NOMO-1 treated with dmso at 0.1 percent for 144 hours (cell line): Measurements from ENCODE around the gene BICDL2.

Experiments
- DNase-seq: peaks from one replicate; lab custom pipeline; 2025; ENCODE audit not compliant: unreplicated experiment; lab: John Stamatoyannopoulos, UW

Gene BICDL2

GRCh38 chr16:3013491-3013951 is 23.2 kb downstream of the BICDL2 start:
- DNase-seq: no peak

- no peak for DNase-seq
Observed at GRCh38 chr16:3012828-3013420, 23.8 kb downstream of the BICDL2 start, which contains the start of gene CLDN9. Gene CLDN9 (plus strand): TSS chr16:3012923. CDS start chr16:3013363, 440 bp downstream.

- DNase-seq: no peak
Observed at GRCh38 chr16:3012246-3012645, 24.5 kb downstream of the BICDL2 start.

GRCh38 chr16:3010510-3010909 is 26.2 kb downstream of the BICDL2 start:
- DNase-seq: no peak

- no peak for DNase-seq
Observed at GRCh38 chr16:3009568-3010390, 27.0 kb downstream of the BICDL2 start.

GRCh38 chr16:3008690-3009037 is 28.1 kb downstream of the BICDL2 start:
- DNase-seq: no peak

GRCh38 chr16:3007957-3008689 is 28.6 kb downstream of the BICDL2 start:
- DNase-seq: peak; percentile 46

GRCh38 chr16:3007059-3007956 is 29.4 kb downstream of the BICDL2 start:
- DNase-seq: peak; percentile 46

GRCh38 chr16:3004781-3005284 is 31.9 kb downstream of the BICDL2 start:
- DNase-seq: no peak

GRCh38 chr16:3004319-3004718 is 32.4 kb downstream of the BICDL2 start:
- no peak for DNase-seq

GRCh38 chr16:3003582-3004270 is 33.0 kb downstream of the BICDL2 start:
- DNase-seq: peak; percentile 99

GRCh38 chr16:3001316-3001715 is 35.4 kb downstream of the BICDL2 start:
- DNase-seq: no peak

GRCh38 chr16:3000540-3000939 is 36.2 kb downstream of the BICDL2 start:
- no peak for DNase-seq

- no peak for DNase-seq
Observed at GRCh38 chr16:2999929-3000328, 36.8 kb downstream of the BICDL2 start.

GRCh38 chr16:2996298-2996697 is 40.4 kb downstream of the BICDL2 start:
- no peak for DNase-seq

- DNase-seq: no peak
Observed at GRCh38 chr16:2992383-2993081, 44.2 kb downstream of the BICDL2 start.

- DNase-seq: no peak
Observed at GRCh38 chr16:2991566-2992261, 45.0 kb downstream of the BICDL2 start.

- DNase-seq: no peak
Observed at GRCh38 chr16:2990891-2991290, 45.9 kb downstream of the BICDL2 start.

- no peak for DNase-seq
Observed at GRCh38 chr16:2988590-2989099, 48.1 kb downstream of the BICDL2 start.
